HG03457 (cell line): Measurements from ENCODE around the gene TMEM38B.
"Not testable (repeated sequence)": the region's sequence is repeated elsewhere in the genome, so short reads cannot be mapped to it uniquely, and the experiment has no call there.

Experiments used
- ATAC-seq: cut with Tn5 transposase; IDR thresholded peaks from one replicate; pipeline ENCODE4 v1.9.1; 2021; ENCODE audit warnings: moderate number of reproducible peaks; ENCODE audit not compliant: unreplicated experiment

The TMEM38B gene

GRCh38 chr9:105714020-105714331, 19.6 kb downstream of the TMEM38B start:
- no peak for ATAC-seq

DNA sequence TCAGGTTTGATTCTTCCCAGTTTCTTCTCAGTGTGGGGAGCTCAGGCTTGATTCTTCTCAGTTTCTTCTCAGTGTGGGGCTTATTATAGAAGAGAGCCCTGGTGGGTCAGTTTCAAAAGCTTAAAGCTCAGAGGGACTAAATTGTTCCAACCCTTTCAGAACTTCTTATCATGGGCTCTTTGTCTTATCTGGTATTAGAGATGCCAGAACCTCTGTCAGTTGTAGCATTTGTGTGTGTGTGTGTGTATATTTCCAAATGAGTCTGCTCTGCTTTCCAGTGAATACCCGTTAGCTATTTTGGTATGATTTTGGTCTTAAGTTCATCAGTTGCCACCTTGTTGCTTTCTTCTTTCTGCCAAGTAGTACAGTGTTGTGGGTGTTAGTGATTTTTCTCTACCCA, 21.8 kb downstream of the TMEM38B start:
- no peak for ATAC-seq

GRCh38 chr9:105722099-105722498, 27.8 kb downstream of the TMEM38B start:
- no peak for ATAC-seq

- ATAC-seq, result no peak
These were observed 31.0 kb downstream of the TMEM38B start for GRCh38 chr9:105725370-105725769.

DNA sequence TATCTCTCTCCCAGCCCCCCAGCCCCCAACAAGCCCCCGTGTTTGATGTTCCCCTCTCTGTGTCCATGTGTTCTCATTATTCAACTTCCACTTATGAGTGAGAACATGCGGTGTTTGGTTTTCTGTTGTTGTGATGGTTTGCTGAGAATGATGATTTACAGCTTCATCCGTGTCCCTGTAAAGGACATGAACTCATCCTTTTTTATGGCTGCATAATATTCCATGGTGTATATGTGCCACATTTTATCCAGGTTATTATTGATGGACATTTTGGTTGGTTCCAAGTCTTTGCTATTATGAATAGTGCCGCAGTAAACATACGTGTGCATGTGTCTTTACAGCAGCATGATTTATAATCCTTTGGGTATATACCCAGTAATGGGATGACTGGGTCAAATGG, 33.9 kb downstream of the TMEM38B start:
- ATAC-seq, result not testable (repeated sequence)

- not testable (repeated sequence) for ATAC-seq
These were observed 37.1 kb downstream of the TMEM38B start for GRCh38 chr9:105731420-105731819.

DNA sequence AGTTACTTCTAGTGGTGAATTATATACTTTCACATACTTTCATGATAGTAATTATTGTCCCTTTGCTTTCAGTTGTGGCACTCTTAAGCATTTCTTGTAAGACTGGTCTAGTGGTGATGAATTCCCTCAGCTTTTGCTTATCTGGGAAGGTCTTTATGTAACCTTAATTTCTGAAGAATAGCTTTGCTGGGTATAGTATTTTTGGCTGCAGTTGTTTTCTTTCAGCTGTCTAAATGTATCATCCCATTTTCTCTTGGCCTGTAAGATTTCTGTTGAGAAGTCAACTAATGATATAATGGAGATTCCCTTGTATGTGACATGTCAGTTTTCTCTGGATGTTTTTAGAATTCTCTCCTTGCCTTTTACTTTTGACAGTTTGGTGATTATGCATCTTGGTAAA, 41.0 kb downstream of the TMEM38B start:
- no peak for ATAC-seq

- no peak for ATAC-seq
These were observed 42.9 kb downstream of the TMEM38B start for GRCh38 chr9:105737205-105737604.

DNA sequence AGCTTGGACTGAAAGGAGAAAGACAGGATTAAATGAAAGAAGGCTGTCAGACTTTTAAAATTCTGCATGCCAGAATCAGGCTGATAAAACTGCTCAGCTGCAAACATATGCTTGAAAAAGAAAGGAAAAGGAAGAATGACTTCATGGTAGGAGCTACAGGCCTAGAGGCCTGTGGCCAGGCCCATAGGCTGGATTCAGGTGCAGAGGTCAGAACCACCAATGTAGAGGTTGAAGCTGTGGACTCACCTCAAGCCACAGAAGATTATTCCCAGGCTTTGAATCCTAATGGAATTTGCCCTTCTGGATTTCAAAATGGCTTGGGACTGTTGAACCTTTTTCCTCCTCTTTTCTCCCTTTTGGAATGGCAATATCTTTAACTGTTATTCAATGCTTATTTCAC, 47.7 kb downstream of the TMEM38B start:
- no peak for ATAC-seq

- not testable (repeated sequence) for ATAC-seq
These were observed 53.0 kb downstream of the TMEM38B start for GRCh38 chr9:105747325-105747724.

- ATAC-seq, result no peak
These were observed 57.4 kb downstream of the TMEM38B start for GRCh38 chr9:105751761-105752160.

DNA sequence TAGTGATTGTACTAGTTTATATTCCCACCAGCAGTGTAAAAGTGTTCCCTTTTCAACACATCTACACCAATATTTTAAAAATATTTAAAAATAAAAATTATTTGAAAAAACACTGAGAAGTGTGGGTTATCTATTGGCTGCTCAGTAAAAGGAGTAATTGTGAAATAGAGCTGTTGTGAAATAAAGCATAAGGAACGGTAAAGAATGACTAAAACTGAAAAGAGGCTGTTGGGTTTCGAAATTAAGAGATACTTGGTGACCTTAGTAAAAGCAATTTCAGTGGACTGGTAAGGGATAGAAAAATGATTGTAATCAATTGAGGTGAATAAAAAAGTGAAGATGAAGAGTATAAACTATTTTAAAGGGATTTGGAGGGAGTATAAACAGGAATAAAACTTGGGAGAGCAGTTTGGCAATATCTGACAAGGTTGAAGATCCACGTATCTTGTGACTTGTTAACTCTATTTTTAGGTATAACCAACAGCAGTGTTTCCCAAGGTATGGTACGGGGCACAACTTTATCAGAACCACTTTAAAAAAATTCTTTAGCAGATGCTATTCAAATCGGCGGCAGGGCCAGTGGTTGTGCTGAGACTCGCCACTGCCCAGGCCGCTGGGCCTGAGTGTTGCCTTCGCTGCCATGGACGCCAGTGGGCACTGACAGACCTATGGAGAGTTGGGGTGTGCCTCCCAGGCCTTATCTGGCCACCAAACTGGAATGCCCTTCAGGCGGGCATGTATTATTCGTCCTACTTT, 63.3 kb downstream of the TMEM38B start:
- ATAC-seq, result no peak

- ATAC-seq, result no peak
These were observed 65.7 kb downstream of the TMEM38B start for GRCh38 chr9:105760053-105760452.

- ATAC-seq, result not testable (repeated sequence)
These were observed 88.5 kb downstream of the TMEM38B start for GRCh38 chr9:105782561-105783494.

GRCh38 chr9:105783495-105783872, 89.1 kb downstream of the TMEM38B start:
- not testable (repeated sequence) for ATAC-seq

DNA sequence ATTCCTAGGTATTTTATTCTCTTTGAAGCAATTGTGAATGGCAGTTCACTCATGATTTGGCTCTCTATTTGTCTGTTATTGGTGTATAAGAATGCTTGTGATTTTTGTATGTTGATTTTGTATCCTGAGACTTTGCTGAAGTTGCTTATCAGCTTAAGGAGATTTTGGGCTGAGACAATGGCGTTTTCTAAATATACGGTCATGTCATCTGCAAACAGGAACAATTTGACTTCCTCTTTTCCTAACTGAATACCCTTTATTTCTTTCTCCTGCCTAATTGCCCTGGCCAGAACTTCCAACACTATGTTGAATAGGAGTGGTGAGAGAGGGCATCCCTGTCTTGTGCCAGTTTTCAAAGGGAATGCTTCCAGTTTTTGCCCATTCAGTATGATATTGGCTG, 92.5 kb downstream of the TMEM38B start:
- ATAC-seq, result not testable (repeated sequence)

DNA sequence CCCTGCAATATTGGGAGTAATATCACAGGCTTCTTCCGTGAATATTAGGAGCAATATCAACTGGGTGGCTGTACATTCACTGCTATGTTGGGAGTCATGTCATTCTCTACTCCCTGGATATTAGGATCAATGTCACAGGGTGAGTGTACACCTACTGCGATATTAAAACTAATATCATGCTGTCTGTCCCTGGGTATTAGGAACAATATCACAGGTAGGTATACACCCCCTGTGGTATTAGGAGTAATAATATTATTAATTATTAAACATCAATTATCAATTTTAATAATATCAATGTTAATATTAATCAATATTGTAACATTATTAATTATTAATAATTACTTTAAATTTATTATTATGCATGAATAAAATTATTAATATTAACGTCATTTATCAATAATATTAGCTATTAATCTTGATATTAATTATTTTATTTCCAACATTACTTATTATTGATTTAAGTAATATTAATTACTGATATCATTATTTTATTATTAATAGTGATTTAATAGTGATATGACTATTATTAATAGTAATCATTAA, 121.9 kb downstream of the TMEM38B start:
- ATAC-seq, result no peak

DNA sequence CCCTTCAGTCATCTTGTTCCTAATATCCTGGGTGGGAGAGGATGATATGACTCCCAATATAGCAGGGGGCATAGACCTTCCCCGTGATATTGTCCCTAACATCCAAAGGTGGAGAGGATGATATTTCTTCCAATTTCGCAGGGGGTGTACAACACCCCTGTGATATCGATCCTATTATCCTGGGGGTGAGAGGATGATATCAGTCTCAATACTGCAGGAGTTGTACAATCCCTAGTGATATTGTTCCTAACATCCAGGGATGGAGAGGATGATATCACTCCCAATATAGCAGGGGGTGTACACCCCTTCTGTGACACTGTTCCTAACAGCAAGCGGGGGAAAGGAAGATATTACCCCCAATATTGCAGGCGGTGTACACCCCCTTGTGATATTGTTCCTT, 122.6 kb downstream of the TMEM38B start:
- ATAC-seq, result no peak

DNA sequence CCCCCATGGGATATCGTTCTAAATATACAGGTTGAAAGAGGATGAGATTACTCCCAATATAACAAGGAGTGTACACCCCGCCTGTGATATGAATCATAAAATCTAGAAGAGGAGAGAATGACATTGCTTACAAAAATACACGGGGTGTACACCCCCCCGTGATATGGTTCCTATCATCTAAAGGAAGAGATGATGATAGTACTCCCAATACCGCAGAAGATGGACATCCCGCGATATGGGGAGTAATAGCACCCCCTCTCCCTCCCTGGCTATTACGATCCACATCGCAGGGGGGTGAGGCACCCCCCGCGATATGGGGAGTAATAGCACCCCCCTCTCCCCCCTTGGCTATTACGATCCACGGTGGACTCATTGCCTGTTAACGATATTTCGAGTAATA, 124.6 kb downstream of the TMEM38B start:
- no peak for ATAC-seq

DNA sequence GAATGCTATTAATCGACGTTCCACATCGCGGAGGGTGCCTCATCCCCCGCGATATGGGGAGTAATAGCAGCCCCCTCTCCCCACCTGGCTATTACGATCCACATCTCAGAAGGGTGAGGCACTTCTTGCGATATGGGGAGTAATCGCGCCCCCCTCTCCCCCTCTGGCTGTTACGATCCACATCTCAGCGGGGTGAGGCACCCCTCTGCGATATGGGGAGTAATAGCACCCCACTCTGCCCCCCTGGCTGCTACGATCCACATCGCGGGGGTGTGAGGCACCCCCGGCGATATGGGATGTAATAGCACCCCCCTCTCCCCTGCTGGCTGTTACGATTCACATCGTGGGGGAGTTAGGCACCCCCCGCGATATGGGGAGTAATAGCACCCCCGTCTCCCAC, 128.5 kb downstream of the TMEM38B start:
- ATAC-seq, result no peak
